Stimulated activated naive CD8-positive, alpha-beta T cell treated with anti-CD3 and anti-CD28 coated beads, Interleukin-15, Interleukin-2, amounts not matched to agents 100 U/mL and 50 U/mL, for 24 hours (primary cell): Measurements from ENCODE around the gene OR4D10.

Source experiments
- ATAC-seq: fragments of 150-1000 bp; cut with Tn5 transposase; one replicate; pipeline ENCODE4 v1.10.0; 2021
- DNase-seq: peaks from one replicate; pipeline ENCODE4 v3.0.0; 2021

OR4D10 gene

DNA sequence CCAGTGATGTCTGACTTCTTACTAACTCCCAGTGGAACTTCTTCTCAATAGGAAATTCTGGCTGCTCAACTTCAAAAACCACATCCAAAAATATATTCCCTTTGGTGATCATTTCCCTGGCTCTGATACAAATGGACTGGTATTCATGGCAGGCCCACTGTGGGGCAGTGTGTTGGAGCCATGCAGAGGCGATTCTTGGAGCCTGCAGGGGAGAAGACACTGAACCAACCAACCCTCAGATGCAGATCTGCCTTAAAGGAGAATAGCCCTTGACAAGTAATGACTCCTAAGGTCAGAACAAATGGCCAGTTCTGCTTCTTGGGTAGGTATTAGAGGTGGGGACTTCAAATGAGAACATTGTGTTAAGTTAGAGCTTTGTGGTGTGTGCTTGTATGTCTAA, 50.4 kb downstream of the OR4D10 start:
- DNase-seq, result no peak
- ATAC-seq, result no peak

DNA sequence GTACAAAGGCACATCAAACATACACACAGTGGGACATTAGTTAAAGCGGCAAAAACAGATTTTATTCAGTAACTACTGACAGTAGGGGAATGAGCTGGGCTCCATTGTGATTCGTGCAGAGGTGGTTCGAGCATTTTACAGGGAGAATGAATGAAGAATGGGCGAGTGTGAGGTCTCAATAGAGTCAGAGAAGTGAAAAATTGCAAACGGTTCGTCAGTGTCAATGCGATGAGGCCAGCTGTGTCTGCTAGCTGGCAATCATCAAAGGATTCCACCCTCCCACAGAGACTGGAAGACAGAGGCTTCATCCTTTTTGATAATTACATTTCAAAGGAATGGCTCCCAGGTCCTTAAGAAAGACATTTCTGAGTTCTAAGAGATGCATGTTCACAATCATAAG, 55.6 kb downstream of the OR4D10 start:
- ATAC-seq (no peak), DNase-seq (no peak)
